ENCODE results near the gene SH3D19. TPM values are rescaled to one million over a fixed set of nuclear protein-coding genes. Genes with fewer than 3 reads are reported as not detected.

The SH3D19 gene
- polyA plus RNA-seq, 2 of the 4 experiments (the other 2 are of a cell fraction), result 15.3 to 22.9 TPM

DNA sequence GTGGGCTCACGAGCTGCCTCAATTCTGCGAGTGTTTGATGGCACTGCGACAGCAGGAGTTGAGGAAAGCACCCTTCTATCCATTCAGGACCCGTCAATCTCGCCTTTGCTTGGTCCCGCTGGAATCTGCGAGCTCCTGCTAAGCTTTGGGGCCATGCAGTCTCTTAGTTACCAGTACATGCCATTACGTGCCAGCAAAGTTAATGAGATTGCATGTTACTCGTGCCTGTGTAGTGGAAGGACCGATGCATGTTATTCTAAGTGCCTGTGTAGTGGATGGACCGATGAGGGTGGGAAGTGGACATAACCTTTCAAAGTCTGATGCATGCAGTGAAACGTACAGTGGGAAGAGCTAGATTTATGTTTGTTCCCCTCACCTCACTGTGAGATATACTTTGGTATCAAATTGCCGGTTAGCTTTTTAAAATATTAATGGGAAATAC lies 225.4 kb downstream of the SH3D19 start:
- ChIA-PET POLR2A (interaction anchor here (0.6 kb wide), 1 partner anchor 739 kb away, joined by 3 read pairs; no protein-coding TSS in a partner anchor), CTCF (no interaction called here)
- Histone ChIP-seq H3K4me2 (peak overlapping the region; percentile 97), H3K4me1 (peaks cover 15% of the 10 kb centered on the region; the same call in 2 of the 3 replicates), H3K9me3 (no peaks in the 10 kb centered on the region), H3K27ac (peak overlapping the region; percentile 93 to 95), H3K4me3 (peak overlapping the region; percentile 96)
- ATAC-seq, result peak; percentile 25 to 43; a peak in 3 of 6 replicates
- under 1% methylated on average over 10 of the region's 13 CpGs for WGBS (ENCODE audit: missing lambda C conversion rate)
- TF ChIP-seq RARB (CRISPR knock-in tag; IDR thresholded peaks at IDR 0.05), result no peak
- no peak for TF ChIP-seq NR3C1 (IDR thresholded peaks at IDR 0.05)
- TF ChIP-seq, protein P1, sequence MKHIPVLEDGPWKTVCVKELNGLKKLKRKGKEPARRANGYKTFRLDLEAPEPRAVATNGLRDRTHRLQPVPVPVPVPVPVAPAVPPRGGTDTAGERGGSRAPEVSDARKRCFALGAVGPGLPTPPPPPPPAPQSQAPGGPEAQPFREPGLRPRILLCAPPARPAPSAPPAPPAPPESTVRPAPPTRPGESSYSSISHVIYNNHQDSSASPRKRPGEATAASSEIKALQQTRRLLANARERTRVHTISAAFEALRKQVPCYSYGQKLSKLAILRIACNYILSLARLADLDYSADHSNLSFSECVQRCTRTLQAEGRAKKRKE (CRISPR knock-in tag; IDR thresholded peaks at IDR 0.05; ENCODE audit: low read depth), result no peak
- no peak for TF ChIP-seq REST (IDR thresholded peaks at IDR 0.05)
- TF ChIP-seq ZFP36 (IDR thresholded peaks at IDR 0.05; ENCODE audit: borderline replicate concordance, partially characterized antibody), result no peak
- TF ChIP-seq PHF8 (IDR thresholded peaks at IDR 0.05; ENCODE audit: borderline replicate concordance, low read depth), result no peak
- no peak for TF ChIP-seq FOXS1 (CRISPR knock-in tag; IDR thresholded peaks at IDR 0.05)
- no peak for TF ChIP-seq KDM5A (IDR thresholded peaks at IDR 0.05)
- no peak for TF ChIP-seq NFE2L2 (conservative IDR thresholded peaks at IDR 0.05; ENCODE audit: low read length)
- no peak for TF ChIP-seq RAD21 (conservative IDR thresholded peaks at IDR 0.05 in 1 of 2, IDR thresholded peaks at IDR 0.05 in 1 of 2)
- no peak for FAIRE-seq
- DNase-seq (ENCODE audit: low read depth in 1 of 2, low spot score in 1 of 2), result no peak

GRCh38 chr4:151099229-151099975 lies 226.0 kb downstream of the SH3D19 start, which contains the start of gene RPS3A:
TSS of gene RPS3A (plus strand) at chr4:151099628. CDS start at chr4:151099653, 25 bp downstream.
- FAIRE-seq, result no peak
- WGBS (ENCODE audit: missing lambda C conversion rate), result 9% methylated on average over 7 of the region's 69 CpGs
- Histone ChIP-seq H3K4me2 (peak within 1 kb of the TSS; percentile 97), H3K4me1 (peaks cover 15% of the 10 kb centered on the region; the same call in 2 of the 3 replicates), H3K9me3 (no peaks in the 10 kb centered on the region), H3K4me3 (peak within 1 kb of the TSS; percentile 96), H3K27ac (peak within 1 kb of the TSS; percentile 93 to 95)
- peak; percentile 97 to 98 for ATAC-seq
- ChIA-PET CTCF (interaction anchor here (0.6 to 1.2 kb wide), 6 partner anchors 10 to 168 kb away, joined by 3 to 4 read pairs (median 3); no protein-coding TSS in a partner anchor), POLR2A (interaction anchor here (0.6 kb wide), 1 partner anchor 740 kb away, joined by 3 read pairs; no protein-coding TSS in a partner anchor)
- peak; percentile 79 to 97 for DNase-seq (ENCODE audit: low read depth in 1 of 2, low spot score in 1 of 2)
- TF ChIP-seq GATA3 (IDR thresholded peaks at IDR 0.05; ENCODE audit: borderline replicate concordance), result peak; percentile 35; the same call in 1 of the 2 replicates
- TF ChIP-seq HOXB5 (CRISPR knock-in tag; IDR thresholded peaks at IDR 0.05), result no peak
- TF ChIP-seq MAFK (IDR thresholded peaks at IDR 0.05; ENCODE audit: partially characterized antibody), result no peak
- TF ChIP-seq RAD21 (conservative IDR thresholded peaks at IDR 0.05 in 1 of 2, IDR thresholded peaks at IDR 0.05 in 1 of 2), result peak in 1 of 2 experiments; percentile 17; a peak in 1 of 5 replicates
- peak; percentile 87 for TF ChIP-seq PHF8 (IDR thresholded peaks at IDR 0.05; ENCODE audit: borderline replicate concordance, low read depth)
- peak; percentile 86 for TF ChIP-seq CHD2 (IDR thresholded peaks at IDR 0.05; ENCODE audit: low read length, partially characterized antibody)
- peak; percentile 79 for TF ChIP-seq REST (IDR thresholded peaks at IDR 0.05)
- no peak for TF ChIP-seq EP300 (IDR thresholded peaks at IDR 0.05)
- TF ChIP-seq FOXS1 (CRISPR knock-in tag; IDR thresholded peaks at IDR 0.05), result peak; percentile 67; the same call in 1 of the 2 replicates
- TF ChIP-seq MYC (IDR thresholded peaks at IDR 0.05; ENCODE audit: borderline replicate concordance, low read length), result peak; percentile 94
- TF ChIP-seq FOSL2 (IDR thresholded peaks at IDR 0.05), result no peak
- 0 out of 2 replicates have a peak, but pooled peaks have one; percentile 18 for TF ChIP-seq FOSL2 (CRISPR knock-in tag; IDR thresholded peaks at IDR 0.05)
- TF ChIP-seq, protein P2, sequence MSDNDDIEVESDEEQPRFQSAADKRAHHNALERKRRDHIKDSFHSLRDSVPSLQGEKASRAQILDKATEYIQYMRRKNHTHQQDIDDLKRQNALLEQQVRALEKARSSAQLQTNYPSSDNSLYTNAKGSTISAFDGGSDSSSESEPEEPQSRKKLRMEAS (IDR thresholded peaks at IDR 0.05), result peak; percentile 95
- TF ChIP-seq E2F6 (IDR thresholded peaks at IDR 0.05; ENCODE audit: borderline replicate concordance, low read depth), result 0 out of 2 replicates have a peak, but pooled peaks have one; percentile 24
- peak; percentile 85 for TF ChIP-seq BCL3 (IDR thresholded peaks at IDR 0.05)

Data from A549 (cell line).